Skeletal muscle satellite cell (primary cell): ENCODE results near the gene ECM2.
A peak's percentile ranks its signal among the peaks of the same experiment; 100 is the strongest.

Experiments
- H3K27me3 ChIP-seq: 2 replicates; pipeline ENCODE4 v1.7.0; 2013; ENCODE audit warnings: low read length; ENCODE audit not compliant: control insufficient read depth, insufficient read depth
- H3K36me3 ChIP-seq: 2 replicates; pipeline ENCODE4 v1.7.0; 2013; ENCODE audit warnings: mild to moderate bottlenecking, control low read depth, low read length; ENCODE audit not compliant: insufficient read depth
- H3K4me1 ChIP-seq: 2 replicates; pipeline ENCODE4 v1.7.0; 2013; ENCODE audit warnings: low read length; ENCODE audit not compliant: control insufficient read depth, insufficient read depth
- H3K4me2 ChIP-seq: 2 replicates; pipeline ENCODE4 v1.7.0; 2013; ENCODE audit warnings: mild to moderate bottlenecking, low read length
- H3K4me3 ChIP-seq: 2 replicates; pipeline ENCODE4 v1.7.0; 2013; ENCODE audit warnings: low read length
- H3K9ac ChIP-seq: 2 replicates; pipeline ENCODE4 v1.7.0; 2013; ENCODE audit warnings: mild to moderate bottlenecking, low read depth, low read length, moderate library complexity
- H3K9me3 ChIP-seq: replicated peaks from 2 replicates; pipeline ENCODE4 v1.7.0; 2013; ENCODE audit warnings: mild to moderate bottlenecking, control low read depth, low read length

Gene ECM2

GRCh38 chr9:92550765-92551164 is 15.0 kb upstream of the ECM2 start:
- Histone ChIP-seq H3K4me2 (no peak overlapping the region), H3K9ac (no peak overlapping the region), H3K4me1 (no peaks in the 10 kb centered on the region), H3K27me3 (no peaks in the 10 kb centered on the region), H3K4me3 (no peak overlapping the region), H3K9me3 (no peaks in the 10 kb centered on the region), H3K36me3 (no peaks in the 10 kb centered on the region)

GRCh38 chr9:92547356-92547755 is 11.6 kb upstream of the ECM2 start:
- Histone ChIP-seq H3K4me3 (no peak overlapping the region), H3K27me3 (no peaks in the 10 kb centered on the region), H3K9me3 (no peaks in the 10 kb centered on the region), H3K36me3 (no peaks in the 10 kb centered on the region), H3K4me1 (no peaks in the 10 kb centered on the region), H3K4me2 (no peak overlapping the region), H3K9ac (no peak overlapping the region)

GRCh38 chr9:92545002-92545510 is 9.3 kb upstream of the ECM2 start:
- Histone ChIP-seq H3K9ac (no peak overlapping the region), H3K9me3 (no peaks in the 10 kb centered on the region), H3K4me3 (no peak overlapping the region), H3K4me1 (no peaks in the 10 kb centered on the region), H3K4me2 (no peak overlapping the region), H3K36me3 (no peaks in the 10 kb centered on the region), H3K27me3 (no peaks in the 10 kb centered on the region)

- no peaks in the 10 kb centered on the region for H3K4me1 ChIP-seq
- H3K4me2 ChIP-seq: no peak overlapping the region
- H3K9me3 ChIP-seq: no peaks in the 10 kb centered on the region
- H3K27me3 ChIP-seq: no peaks in the 10 kb centered on the region
- no peak overlapping the region for H3K4me3 ChIP-seq
- H3K36me3 ChIP-seq: no peaks in the 10 kb centered on the region
- no peak overlapping the region for H3K9ac ChIP-seq
Observed at GRCh38 chr9:92543972-92544371, 8.2 kb upstream of the ECM2 start.

- peaks cover 16% of the 10 kb centered on the region for H3K4me1 ChIP-seq
- no peaks in the 10 kb centered on the region for H3K36me3 ChIP-seq
- no peak overlapping the region for H3K4me2 ChIP-seq
- no peaks in the 10 kb centered on the region for H3K9me3 ChIP-seq
- no peaks in the 10 kb centered on the region for H3K27me3 ChIP-seq
- H3K4me3 ChIP-seq: no peak overlapping the region
- no peak overlapping the region for H3K9ac ChIP-seq
Observed at GRCh38 chr9:92538541-92538940, 2.8 kb upstream of the ECM2 start.

GRCh38 chr9:92534674-92535073 is 1.1 kb downstream of the ECM2 start:
- H3K4me3 ChIP-seq: no peak overlapping the region

GRCh38 chr9:92534204-92534603 is 1.6 kb downstream of the ECM2 start:
- Histone ChIP-seq H3K4me3 (no peak overlapping the region), H3K9ac (no peak overlapping the region), H3K4me1 (peaks cover 16% of the 10 kb centered on the region), H3K9me3 (no peaks in the 10 kb centered on the region), H3K36me3 (no peaks in the 10 kb centered on the region), H3K4me2 (no peak overlapping the region), H3K27me3 (no peaks in the 10 kb centered on the region)

More at GRCh38 chr9:92534674-92535073, 1.1 kb downstream of the ECM2 start:
- Histone ChIP-seq H3K4me2 (peak overlapping the region; percentile 44), H3K4me1 (peaks cover 16% of the 10 kb centered on the region), H3K36me3 (no peaks in the 10 kb centered on the region), H3K27me3 (no peaks in the 10 kb centered on the region), H3K9ac (no peak overlapping the region), H3K9me3 (no peaks in the 10 kb centered on the region)

- Histone ChIP-seq H3K9me3 (no peaks in the 10 kb centered on the region), H3K36me3 (no peaks in the 10 kb centered on the region), H3K9ac (no peak overlapping the region), H3K4me2 (no peak overlapping the region), H3K27me3 (no peaks in the 10 kb centered on the region), H3K4me1 (peaks cover 8% of the 10 kb centered on the region), H3K4me3 (no peak overlapping the region)
Observed at GRCh38 chr9:92530893-92531292, 4.9 kb downstream of the ECM2 start.

- Histone ChIP-seq H3K27me3 (no peaks in the 10 kb centered on the region), H3K4me2 (no peak overlapping the region), H3K36me3 (no peaks in the 10 kb centered on the region), H3K9me3 (no peaks in the 10 kb centered on the region), H3K4me1 (no peaks in the 10 kb centered on the region), H3K4me3 (no peak overlapping the region), H3K9ac (no peak overlapping the region)
Observed at GRCh38 chr9:92529124-92529523, 6.7 kb downstream of the ECM2 start.

GRCh38 chr9:92528522-92528849 is 7.3 kb downstream of the ECM2 start:
- no peak overlapping the region for H3K9ac ChIP-seq
- no peaks in the 10 kb centered on the region for H3K4me1 ChIP-seq
- H3K4me2 ChIP-seq: no peak overlapping the region
- H3K36me3 ChIP-seq: no peaks in the 10 kb centered on the region
- no peaks in the 10 kb centered on the region for H3K27me3 ChIP-seq
- no peaks in the 10 kb centered on the region for H3K9me3 ChIP-seq
- H3K4me3 ChIP-seq: no peak overlapping the region

- Histone ChIP-seq H3K27me3 (no peaks in the 10 kb centered on the region), H3K36me3 (no peaks in the 10 kb centered on the region), H3K9ac (no peak overlapping the region), H3K4me1 (no peaks in the 10 kb centered on the region), H3K9me3 (no peaks in the 10 kb centered on the region), H3K4me2 (no peak overlapping the region), H3K4me3 (no peak overlapping the region)
Observed at GRCh38 chr9:92527832-92528521, 7.8 kb downstream of the ECM2 start.

GRCh38 chr9:92527291-92527828 is 8.4 kb downstream of the ECM2 start:
- Histone ChIP-seq H3K27me3 (no peaks in the 10 kb centered on the region), H3K4me3 (no peak overlapping the region), H3K9ac (no peak overlapping the region), H3K4me1 (no peaks in the 10 kb centered on the region), H3K36me3 (no peaks in the 10 kb centered on the region), H3K4me2 (no peak overlapping the region), H3K9me3 (no peaks in the 10 kb centered on the region)
